Measurements from ENCODE around the gene ARHGAP32. TPM values are rescaled to one million over a fixed set of nuclear protein-coding genes. Genes with fewer than 3 reads are reported as not detected.

The ARHGAP32 gene
- total RNA-seq, 1 donor from 2014 or later: 15.2 TPM

GRCh38 chr11:128926000-128926399, 266.1 kb downstream of the ARHGAP32 start:
- Mint-ChIP-seq H3K9me3 (ENCODE audit: unreplicated experiment) (no peaks in the 10 kb centered on the region), H3K4me3 (ENCODE audit: unreplicated experiment) (no peak overlapping the region), H3K27me3 (ENCODE audit: unreplicated experiment) (peaks cover 62% of the 10 kb centered on the region), H3K27ac (ENCODE audit: unreplicated experiment) (no peak overlapping the region), H3K36me3 (ENCODE audit: unreplicated experiment) (no peaks in the 10 kb centered on the region), H3K4me1 (ENCODE audit: unreplicated experiment) (peaks cover 4% of the 10 kb centered on the region)
- no peak for TF ChIP-seq CTCF (IDR thresholded peaks at IDR 0.05)
- DNase-seq (ENCODE audit: extremely low spot score, unreplicated experiment): no peak

DNA sequence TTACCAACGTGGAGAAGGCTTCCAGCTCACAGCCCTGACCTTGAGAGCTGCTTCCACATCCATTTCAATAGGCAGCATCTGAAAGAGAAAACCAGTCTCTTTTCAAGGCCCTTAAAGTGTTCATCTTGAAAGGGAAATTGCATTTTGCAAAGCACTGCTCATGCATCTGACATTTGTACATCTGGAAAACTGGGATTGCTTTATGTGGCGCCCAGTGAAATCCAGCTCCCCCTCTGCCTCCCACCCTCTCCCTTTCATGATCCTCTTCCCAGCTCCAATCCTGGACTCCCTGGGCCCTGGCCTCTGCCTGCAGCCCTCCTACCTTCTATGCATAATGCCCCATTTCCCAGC, 266.9 kb downstream of the ARHGAP32 start:
- no peak for DNase-seq (ENCODE audit: extremely low spot score, unreplicated experiment)
- Mint-ChIP-seq H3K27me3 (ENCODE audit: unreplicated experiment) (peaks cover 69% of the 10 kb centered on the region), H3K27ac (ENCODE audit: unreplicated experiment) (no peak overlapping the region), H3K9me3 (ENCODE audit: unreplicated experiment) (no peaks in the 10 kb centered on the region), H3K36me3 (ENCODE audit: unreplicated experiment) (no peaks in the 10 kb centered on the region), H3K4me1 (ENCODE audit: unreplicated experiment) (peaks cover 4% of the 10 kb centered on the region), H3K4me3 (ENCODE audit: unreplicated experiment) (no peak overlapping the region)
- TF ChIP-seq CTCF (IDR thresholded peaks at IDR 0.05): no peak

- no peak for TF ChIP-seq CTCF (IDR thresholded peaks at IDR 0.05)
- Mint-ChIP-seq H3K9me3 (ENCODE audit: unreplicated experiment) (no peaks in the 10 kb centered on the region), H3K4me3 (ENCODE audit: unreplicated experiment) (no peak overlapping the region), H3K36me3 (ENCODE audit: unreplicated experiment) (no peaks in the 10 kb centered on the region), H3K27ac (ENCODE audit: unreplicated experiment) (no peak overlapping the region), H3K27me3 (ENCODE audit: unreplicated experiment) (peaks cover 74% of the 10 kb centered on the region), H3K4me1 (ENCODE audit: unreplicated experiment) (no peaks in the 10 kb centered on the region)
- DNase-seq (ENCODE audit: extremely low spot score, unreplicated experiment): no peak
These were observed 267.4 kb downstream of the ARHGAP32 start for GRCh38 chr11:128924510-128925249.

DNA sequence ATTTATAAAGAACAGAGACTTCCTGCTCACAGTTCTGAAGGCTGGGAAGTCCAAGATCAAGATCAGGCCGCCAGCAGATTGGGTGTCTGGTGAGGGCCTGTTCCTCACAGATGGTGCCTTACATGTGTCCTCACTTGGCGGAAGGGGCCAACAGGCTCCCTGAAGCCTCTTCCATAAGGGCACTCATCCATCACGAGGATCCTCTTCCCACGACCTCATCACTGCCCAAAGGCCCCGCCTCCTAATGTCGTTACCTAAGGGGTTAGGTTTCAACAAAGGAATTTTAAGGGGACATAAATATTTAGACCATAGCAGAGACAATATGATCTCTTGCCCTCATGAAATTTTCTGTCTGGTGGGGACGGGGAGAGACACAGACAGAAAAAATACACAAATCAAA, 268.0 kb downstream of the ARHGAP32 start:
- Mint-ChIP-seq H3K36me3 (ENCODE audit: unreplicated experiment) (no peaks in the 10 kb centered on the region), H3K4me3 (ENCODE audit: unreplicated experiment) (no peak overlapping the region), H3K9me3 (ENCODE audit: unreplicated experiment) (no peaks in the 10 kb centered on the region), H3K27ac (ENCODE audit: unreplicated experiment) (no peak overlapping the region), H3K4me1 (ENCODE audit: unreplicated experiment) (no peaks in the 10 kb centered on the region), H3K27me3 (ENCODE audit: unreplicated experiment) (peaks cover 72% of the 10 kb centered on the region)
- DNase-seq (ENCODE audit: extremely low spot score, unreplicated experiment): no peak
- no peak for TF ChIP-seq CTCF (IDR thresholded peaks at IDR 0.05)

GRCh38 chr11:128921793-128922192, 270.3 kb downstream of the ARHGAP32 start:
- Mint-ChIP-seq H3K36me3 (ENCODE audit: unreplicated experiment) (no peaks in the 10 kb centered on the region), H3K9me3 (ENCODE audit: unreplicated experiment) (no peaks in the 10 kb centered on the region), H3K4me1 (ENCODE audit: unreplicated experiment) (no peaks in the 10 kb centered on the region), H3K27me3 (ENCODE audit: unreplicated experiment) (peaks cover 59% of the 10 kb centered on the region), H3K4me3 (ENCODE audit: unreplicated experiment) (no peak overlapping the region), H3K27ac (ENCODE audit: unreplicated experiment) (no peak overlapping the region)
- TF ChIP-seq CTCF (IDR thresholded peaks at IDR 0.05): no peak
- no peak for DNase-seq (ENCODE audit: extremely low spot score, unreplicated experiment)

All from osteocyte (in vitro differentiated cells).